Measurements from ENCODE around the gene SCAF4.
"Not testable (repeated sequence)": the region's sequence is repeated elsewhere in the genome, so short reads cannot be mapped to it uniquely, and the experiment has no call there.

Gene SCAF4

DNA sequence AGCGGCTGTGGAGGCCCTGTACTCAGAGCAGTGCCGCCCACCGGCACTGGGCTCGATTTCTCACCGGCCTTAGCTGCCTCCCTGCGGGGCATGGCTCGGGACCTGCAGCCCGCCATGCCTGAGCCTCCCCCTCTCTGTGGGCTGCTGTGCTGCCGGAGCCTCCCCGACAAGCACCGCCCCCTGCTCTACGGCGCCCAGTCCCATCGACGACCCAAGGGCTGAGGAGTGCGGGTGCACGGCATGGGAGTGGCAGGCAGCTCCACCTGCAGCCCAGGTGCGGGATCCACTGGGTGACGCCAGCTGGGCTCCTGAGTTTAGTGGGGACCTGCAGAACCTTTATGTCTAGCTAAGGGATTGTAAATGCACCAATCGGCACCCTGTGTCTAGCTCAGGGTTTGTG lies 77.6 kb downstream of the SCAF4 start:
- no peaks in the 10 kb centered on the region for H3K27me3 Mint-ChIP-seq (ENCODE audit: low read depth)
- peaks cover 8% of the 10 kb centered on the region for H3K9me3 Mint-ChIP-seq
- H3K36me3 Mint-ChIP-seq (ENCODE audit: low read depth) = no peaks in the 10 kb centered on the region
- peaks cover 6% of the 10 kb centered on the region for H3K4me1 Mint-ChIP-seq
- H3K27ac Mint-ChIP-seq = no peak overlapping the region
- no peak overlapping the region for H3K4me3 Mint-ChIP-seq
- TF ChIP-seq, protein P1, sequence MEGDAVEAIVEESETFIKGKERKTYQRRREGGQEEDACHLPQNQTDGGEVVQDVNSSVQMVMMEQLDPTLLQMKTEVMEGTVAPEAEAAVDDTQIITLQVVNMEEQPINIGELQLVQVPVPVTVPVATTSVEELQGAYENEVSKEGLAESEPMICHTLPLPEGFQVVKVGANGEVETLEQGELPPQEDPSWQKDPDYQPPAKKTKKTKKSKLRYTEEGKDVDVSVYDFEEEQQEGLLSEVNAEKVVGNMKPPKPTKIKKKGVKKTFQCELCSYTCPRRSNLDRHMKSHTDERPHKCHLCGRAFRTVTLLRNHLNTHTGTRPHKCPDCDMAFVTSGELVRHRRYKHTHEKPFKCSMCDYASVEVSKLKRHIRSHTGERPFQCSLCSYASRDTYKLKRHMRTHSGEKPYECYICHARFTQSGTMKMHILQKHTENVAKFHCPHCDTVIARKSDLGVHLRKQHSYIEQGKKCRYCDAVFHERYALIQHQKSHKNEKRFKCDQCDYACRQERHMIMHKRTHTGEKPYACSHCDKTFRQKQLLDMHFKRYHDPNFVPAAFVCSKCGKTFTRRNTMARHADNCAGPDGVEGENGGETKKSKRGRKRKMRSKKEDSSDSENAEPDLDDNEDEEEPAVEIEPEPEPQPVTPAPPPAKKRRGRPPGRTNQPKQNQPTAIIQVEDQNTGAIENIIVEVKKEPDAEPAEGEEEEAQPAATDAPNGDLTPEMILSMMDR (IDR thresholded peaks at IDR 0.05; ENCODE audit: unreplicated experiment in 3 of 3) = no peak

DNA sequence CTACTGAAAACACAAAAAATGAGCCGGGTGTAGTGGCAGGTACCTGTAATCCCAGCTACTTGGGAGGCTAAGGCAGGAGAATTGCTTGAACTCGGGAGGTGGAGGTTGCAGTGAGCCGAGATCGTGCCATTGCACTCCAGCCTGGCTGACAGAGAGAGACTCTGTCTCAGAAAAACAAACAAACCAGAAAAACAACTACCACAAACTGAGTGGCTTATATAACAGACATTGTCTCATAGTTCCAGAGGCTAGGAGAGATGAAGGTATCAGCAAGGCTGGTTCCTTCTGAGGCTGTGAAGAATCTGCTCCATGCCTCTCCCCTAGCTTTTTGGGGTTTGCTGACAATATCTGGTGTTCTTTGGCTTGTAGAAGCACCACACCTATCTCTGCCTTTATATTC lies 80.4 kb downstream of the SCAF4 start:
- H3K9me3 Mint-ChIP-seq; H3K27me3 Mint-ChIP-seq (ENCODE audit: low read depth); H3K4me3 Mint-ChIP-seq; H3K4me1 Mint-ChIP-seq; H3K27ac Mint-ChIP-seq; H3K36me3 Mint-ChIP-seq (ENCODE audit: low read depth): not testable (repeated sequence)

DNA sequence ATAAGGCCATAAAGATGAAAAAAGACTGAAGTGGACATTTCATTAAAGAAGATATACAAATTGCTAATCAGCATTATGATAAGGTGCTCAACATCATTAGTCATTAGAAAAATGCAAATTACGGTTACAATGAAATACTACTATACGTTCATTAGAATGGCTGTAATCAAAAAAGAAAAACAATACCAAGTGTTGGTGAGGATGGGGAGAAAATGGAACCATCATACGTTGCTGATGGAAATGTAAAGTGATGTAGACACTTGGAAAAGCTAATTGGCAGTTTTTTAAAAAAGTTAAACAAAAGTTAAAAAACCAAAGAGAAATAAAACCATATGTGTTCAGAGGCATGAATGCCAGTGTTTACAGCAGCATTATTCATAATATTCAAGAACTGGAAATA lies 81.0 kb downstream of the SCAF4 start:
- Mint-ChIP-seq H3K4me3 (no peak overlapping the region), H3K27me3 (ENCODE audit: low read depth) (no peaks in the 10 kb centered on the region), H3K27ac (no peak overlapping the region), H3K4me1 (no peaks in the 10 kb centered on the region), H3K9me3 (peaks cover 9% of the 10 kb centered on the region), H3K36me3 (ENCODE audit: low read depth) (no peaks in the 10 kb centered on the region)
- TF ChIP-seq, protein P1 (IDR thresholded peaks at IDR 0.05; ENCODE audit: unreplicated experiment in 3 of 3) = no peak

DNA sequence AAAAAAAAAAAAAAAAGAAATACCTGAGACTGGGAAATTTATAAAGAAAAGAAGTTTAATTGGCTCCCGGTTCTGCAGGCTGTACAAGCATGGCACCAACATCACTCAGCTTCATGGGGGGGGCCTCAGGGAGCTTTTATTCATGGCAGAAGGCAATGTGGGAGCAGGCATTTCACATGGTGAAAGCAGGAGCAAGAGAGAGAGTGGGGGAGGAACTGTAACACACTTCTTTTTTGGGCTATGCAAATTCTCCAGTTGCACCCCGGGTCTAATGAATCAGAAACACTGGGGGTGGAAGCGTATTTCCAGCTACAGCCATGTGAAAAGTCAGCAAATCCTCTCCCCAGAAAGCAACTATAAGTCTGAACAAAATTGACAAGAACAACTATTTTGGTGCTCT lies 84.3 kb downstream of the SCAF4 start:
- H3K27me3 Mint-ChIP-seq (ENCODE audit: low read depth) = no peaks in the 10 kb centered on the region
- no peak overlapping the region for H3K27ac Mint-ChIP-seq
- H3K9me3 Mint-ChIP-seq = peaks cover 9% of the 10 kb centered on the region
- H3K36me3 Mint-ChIP-seq (ENCODE audit: low read depth) = no peaks in the 10 kb centered on the region
- no peak overlapping the region for H3K4me3 Mint-ChIP-seq
- TF ChIP-seq, protein P1 (IDR thresholded peaks at IDR 0.05; ENCODE audit: unreplicated experiment in 3 of 3) = no peak
- H3K4me1 Mint-ChIP-seq = no peaks in the 10 kb centered on the region

DNA sequence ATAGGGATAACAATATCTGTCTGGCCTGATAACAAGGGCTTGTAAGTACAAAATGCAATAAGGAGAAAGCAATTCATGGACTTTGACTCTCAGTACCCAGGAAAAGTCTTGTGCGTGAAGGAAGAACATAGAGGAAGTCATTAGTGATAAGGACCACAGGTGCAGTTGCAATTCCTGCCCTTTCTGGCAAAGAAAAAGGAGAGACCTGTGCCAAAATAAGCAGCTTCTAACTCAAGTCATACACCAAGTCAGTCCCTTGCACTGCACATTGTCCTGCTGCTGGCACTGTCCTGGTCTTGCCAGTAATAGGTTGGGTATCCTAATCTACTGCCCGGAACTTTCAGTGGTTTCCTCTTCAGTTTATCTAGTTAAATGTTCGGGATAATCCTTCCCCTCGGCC lies 87.3 kb downstream of the SCAF4 start:
- Mint-ChIP-seq H3K4me1 (no peaks in the 10 kb centered on the region), H3K27ac (no peak overlapping the region), H3K36me3 (ENCODE audit: low read depth) (peaks cover 2% of the 10 kb centered on the region), H3K4me3 (no peak overlapping the region), H3K27me3 (ENCODE audit: low read depth) (no peaks in the 10 kb centered on the region), H3K9me3 (peaks cover 7% of the 10 kb centered on the region)
- TF ChIP-seq, protein P1 (IDR thresholded peaks at IDR 0.05; ENCODE audit: unreplicated experiment in 3 of 3) = no peak

DNA sequence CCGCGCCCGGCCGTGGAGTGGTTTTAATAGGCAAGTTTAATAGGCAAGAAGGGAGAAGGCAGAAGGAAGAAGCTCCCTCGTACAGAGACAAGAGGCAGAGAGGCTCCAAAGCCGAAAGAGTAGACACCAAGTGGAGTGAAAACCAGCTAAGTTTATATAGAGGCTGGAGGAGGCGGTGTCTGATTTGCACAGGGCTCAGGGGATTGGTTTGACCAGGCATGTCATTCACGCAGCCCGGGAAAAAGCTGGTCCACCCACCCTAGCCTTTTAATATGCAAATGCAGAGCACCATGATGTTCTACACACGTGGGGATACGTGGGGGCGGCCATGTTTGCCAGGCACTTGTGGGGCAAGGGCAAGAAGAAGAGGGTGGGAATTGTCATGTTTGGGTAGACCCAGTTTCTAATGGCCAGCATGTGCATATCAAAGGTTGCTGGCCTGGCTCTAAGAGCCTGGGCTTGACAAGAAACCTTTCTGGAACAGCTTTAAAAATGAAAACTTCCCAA lies 90.4 kb downstream of the SCAF4 start:
- Mint-ChIP-seq H3K4me1 (no peaks in the 10 kb centered on the region), H3K27me3 (ENCODE audit: low read depth) (no peaks in the 10 kb centered on the region), H3K4me3 (no peak overlapping the region), H3K36me3 (ENCODE audit: low read depth) (peaks cover 4% of the 10 kb centered on the region), H3K9me3 (peaks cover 15% of the 10 kb centered on the region), H3K27ac (no peak overlapping the region)
- TF ChIP-seq, protein P1 (IDR thresholded peaks at IDR 0.05; ENCODE audit: unreplicated experiment in 3 of 3) = no peak

Measured in nephron (organoid).